ENCODE data around the gene EPS15. TPM values are rescaled to one million over a fixed set of nuclear protein-coding genes. Genes with fewer than 3 reads are reported as not detected.
A peak's percentile ranks its signal among the peaks of the same experiment; 100 is the strongest.

The EPS15 gene
- total RNA-seq, 1 donor from 2014 or later: 44.6 TPM

- Histone ChIP-seq H3K36me3 (no peaks in the 10 kb centered on the region), H3K27ac (no peak overlapping the region), H3K9me3 (no peaks in the 10 kb centered on the region), H3K4me1 (peaks cover 4 to 12% of the 10 kb centered on the region in 2 donors), H3K4me3 (peak overlapping the region; percentile 74 to 80), H3K27me3 (no peaks in the 10 kb centered on the region)
- no peak for TF ChIP-seq CTCF (IDR thresholded peaks at IDR 0.05)
- intact Hi-C loops (cut with DNase I): no loop called here
- DNase-seq (ENCODE audit: low spot score in 2 of 2): no peak
Observed at GRCh38 chr1:51329443-51330325, 189.4 kb downstream of the EPS15 start.

GRCh38 chr1:51328926-51329325 lies 190.1 kb downstream of the EPS15 start:
- H3K4me1 ChIP-seq: peaks cover 4 to 12% of the 10 kb centered on the region in 2 donors
- intact Hi-C loops (cut with DNase I): no loop called here
- H3K27ac ChIP-seq: no peak overlapping the region
- no peaks in the 10 kb centered on the region for H3K9me3 ChIP-seq
- DNase-seq (ENCODE audit: low spot score in 2 of 2): no peak
- H3K4me3 ChIP-seq: no peak overlapping the region
- no peaks in the 10 kb centered on the region for H3K36me3 ChIP-seq
- TF ChIP-seq CTCF (IDR thresholded peaks at IDR 0.05): no peak
- no peaks in the 10 kb centered on the region for H3K27me3 ChIP-seq

GRCh38 chr1:51328279-51328678 lies 190.8 kb downstream of the EPS15 start:
- no peak overlapping the region for H3K27ac ChIP-seq
- intact Hi-C loops (cut with DNase I): no loop called here
- no peaks in the 10 kb centered on the region for H3K27me3 ChIP-seq
- no peaks in the 10 kb centered on the region for H3K9me3 ChIP-seq
- DNase-seq (ENCODE audit: low spot score in 2 of 2): no peak
- H3K36me3 ChIP-seq: no peaks in the 10 kb centered on the region
- no peak for TF ChIP-seq CTCF (IDR thresholded peaks at IDR 0.05)
- no peak overlapping the region for H3K4me3 ChIP-seq
- peaks cover 4 to 12% of the 10 kb centered on the region in 2 donors for H3K4me1 ChIP-seq

GRCh38 chr1:51327386-51327785 lies 191.7 kb downstream of the EPS15 start:
- no peaks in the 10 kb centered on the region for H3K27me3 ChIP-seq
- no peak overlapping the region for H3K27ac ChIP-seq
- H3K4me1 ChIP-seq: peaks cover 4 to 12% of the 10 kb centered on the region in 2 donors
- no peaks in the 10 kb centered on the region for H3K36me3 ChIP-seq
- no peaks in the 10 kb centered on the region for H3K9me3 ChIP-seq
- intact Hi-C loops (cut with DNase I): no loop called here
- no peak for TF ChIP-seq CTCF (IDR thresholded peaks at IDR 0.05)
- no peak overlapping the region for H3K4me3 ChIP-seq
- DNase-seq (ENCODE audit: low spot score in 2 of 2): no peak

GRCh38 chr1:51326839-51327238 lies 192.2 kb downstream of the EPS15 start:
- Histone ChIP-seq H3K27me3 (no peaks in the 10 kb centered on the region), H3K36me3 (no peaks in the 10 kb centered on the region), H3K4me1 (peaks cover 4 to 12% of the 10 kb centered on the region in 2 donors), H3K4me3 (no peak overlapping the region), H3K27ac (no peak overlapping the region), H3K9me3 (no peaks in the 10 kb centered on the region)
- no peak for TF ChIP-seq CTCF (IDR thresholded peaks at IDR 0.05)
- DNase-seq (ENCODE audit: low spot score in 2 of 2): no peak
- intact Hi-C loops (cut with DNase I): no loop called here
